WTC11 (cell line): ENCODE measurements around the gene ERCC5. TPM values are rescaled to one million over a fixed set of nuclear protein-coding genes. Genes with fewer than 3 reads are reported as not detected.

ENCODE experiments used
- ATAC-seq: fragments of 200-7000 bp; cut with Tn5 transposase; 2 replicates; pipeline ENCODE4 v1.10.0; 2021; ENCODE audit warnings: mild to moderate bottlenecking, moderate library complexity
- CTCF ChIA-PET: fragments of 300-600 bp; sonication (Branson Sonifier 250); formaldehyde crosslinking; loops from one replicate; lab custom pipeline; 2021; ENCODE audit warnings: antibody characterized with exemption; lab: Charles Lee
- POLR2A ChIA-PET: fragments of 350-600 bp; sonication (Branson Sonifier 250); formaldehyde crosslinking; loops from one replicate; lab custom pipeline; 2021; ENCODE audit warnings: antibody characterized with exemption; lab: Charles Lee
- DNase-seq: peaks from one replicate; pipeline ENCODE4 v3.0.0; 2021; ENCODE audit warnings: low spot score
- H3K27ac Mint-ChIP-seq: 2 replicates; pipeline ENCODE4 v1.8.0; 2021; ENCODE audit warnings: mixed read lengths
- H3K27me3 Mint-ChIP-seq: 2 replicates; pipeline ENCODE4 v1.8.0; 2021; ENCODE audit warnings: low read depth, mild to moderate bottlenecking, moderate library complexity, mixed read lengths
- H3K36me3 Mint-ChIP-seq: 2 replicates; pipeline ENCODE4 v1.8.0; 2021; ENCODE audit warnings: mixed read lengths
- H3K4me1 Mint-ChIP-seq: 2 replicates; pipeline ENCODE4 v1.8.0; 2022; ENCODE audit warnings: mixed read lengths
- H3K4me3 Mint-ChIP-seq: 2 replicates; pipeline ENCODE4 v1.8.0; 2021; ENCODE audit warnings: mild to moderate bottlenecking, moderate library complexity, mixed read lengths
- H3K9me3 Mint-ChIP-seq: 2 replicates; pipeline ENCODE4 v1.8.0; 2021; ENCODE audit warnings: mixed read lengths
- CREB1 ChIP-seq: sonication (generic); formaldehyde crosslinking; IDR thresholded peaks from 2 replicates; pipeline ENCODE4 v1.8.0; 2023; ENCODE audit warnings: mild to moderate bottlenecking, missing genetic modification reagents
- CREM ChIP-seq: sonication (generic); formaldehyde crosslinking; IDR thresholded peaks from 2 replicates; pipeline ENCODE4 v1.8.1; 2022; ENCODE audit warnings: mild to moderate bottlenecking, missing genetic modification reagents, moderate library complexity
- GTF2I ChIP-seq: fragments of 250-450 bp; sonication (Bioruptor Pico); conservative IDR thresholded peaks from 2 replicates; pipeline ENCODE4 v1.4.0; 2021; ENCODE audit warnings: mild to moderate bottlenecking
- IRF2 ChIP-seq: sonication (generic); formaldehyde crosslinking; IDR thresholded peaks from 2 replicates; pipeline ENCODE4 v1.8.0; 2022; ENCODE audit warnings: low read depth, missing genetic modification reagents, borderline replicate concordance
- MXD4 ChIP-seq: fragments of 250-450 bp; sonication (Bioruptor Pico); IDR thresholded peaks from 2 replicates; pipeline ENCODE4 v1.8.0; 2021; ENCODE audit warnings: mild to moderate bottlenecking, moderate library complexity, borderline replicate concordance
- NFYB ChIP-seq: sonication (generic); formaldehyde crosslinking; conservative IDR thresholded peaks from 2 replicates; pipeline ENCODE4 v1.8.0; 2022; ENCODE audit warnings: low read depth, missing genetic modification reagents
- PRDM15 ChIP-seq: sonication (generic); formaldehyde crosslinking; IDR thresholded peaks from 2 replicates; pipeline ENCODE4 v1.8.0; 2022; ENCODE audit warnings: missing genetic modification reagents
- SMAD4 ChIP-seq: sonication (generic); formaldehyde crosslinking; IDR thresholded peaks from 2 replicates; pipeline ENCODE4 v1.8.0; 2022; ENCODE audit warnings: mild to moderate bottlenecking, missing genetic modification reagents
- TEAD4 ChIP-seq: sonication (generic); formaldehyde crosslinking; IDR thresholded peaks from 2 replicates; pipeline ENCODE4 v1.8.0; 2022; ENCODE audit warnings: mild to moderate bottlenecking, missing genetic modification reagents
- USF1 ChIP-seq: sonication (generic); formaldehyde crosslinking; IDR thresholded peaks from 2 replicates; pipeline ENCODE4 v1.8.0; 2022; ENCODE audit warnings: mild to moderate bottlenecking, missing genetic modification reagents
- ZNF423 ChIP-seq: fragments of 250-450 bp; sonication (Bioruptor Pico); IDR thresholded peaks from 2 replicates; pipeline ENCODE4 v2.1.2; 2022; ENCODE audit warnings: mild to moderate bottlenecking, moderate library complexity
- ZSCAN18 ChIP-seq: fragments of 250-450 bp; sonication (Bioruptor Pico); IDR thresholded peaks from 2 replicates; pipeline ENCODE4 v2.1.2; 2022; ENCODE audit warnings: mild to moderate bottlenecking, moderate library complexity
- total RNA-seq: library from RNA; stranded (reverse); gene quantifications from 3 replicates; pipeline ENCODE4 v1.2.3, GENCODE V29; 2021
- TF ChIP-seq, protein P1 (sequence below): sonication (generic); formaldehyde crosslinking; IDR thresholded peaks from 2 replicates; pipeline ENCODE4 v1.8.0; 2023; ENCODE audit warnings: missing genetic modification reagents
- TF ChIP-seq, protein P2 (sequence below): fragments of 250-450 bp; sonication (Bioruptor Pico); IDR thresholded peaks from 2 replicates; pipeline ENCODE4 v1.9.0; 2021; ENCODE audit warnings: moderate library complexity, mild to moderate bottlenecking, inconsistent platforms, borderline replicate concordance
- TF ChIP-seq, protein P3 (sequence below): sonication (generic); formaldehyde crosslinking; IDR thresholded peaks from 2 replicates; pipeline ENCODE4 v1.8.0; 2022; ENCODE audit warnings: mild to moderate bottlenecking, missing genetic modification reagents
- TF ChIP-seq, protein P4 (sequence below): sonication (generic); formaldehyde crosslinking; IDR thresholded peaks from 2 replicates; pipeline ENCODE4 v1.8.0; 2022; ENCODE audit warnings: mild to moderate bottlenecking, missing genetic modification reagents
- TF ChIP-seq, protein P5 (sequence below): sonication (generic); formaldehyde crosslinking; IDR thresholded peaks from 2 replicates; pipeline ENCODE4 v1.8.1; 2023; ENCODE audit warnings: mild to moderate bottlenecking, missing genetic modification reagents, moderate library complexity

ERCC5 gene
- total RNA-seq, 1 experiment from 2014 or later, result 26.5 TPM

- TF ChIP-seq, protein P1, sequence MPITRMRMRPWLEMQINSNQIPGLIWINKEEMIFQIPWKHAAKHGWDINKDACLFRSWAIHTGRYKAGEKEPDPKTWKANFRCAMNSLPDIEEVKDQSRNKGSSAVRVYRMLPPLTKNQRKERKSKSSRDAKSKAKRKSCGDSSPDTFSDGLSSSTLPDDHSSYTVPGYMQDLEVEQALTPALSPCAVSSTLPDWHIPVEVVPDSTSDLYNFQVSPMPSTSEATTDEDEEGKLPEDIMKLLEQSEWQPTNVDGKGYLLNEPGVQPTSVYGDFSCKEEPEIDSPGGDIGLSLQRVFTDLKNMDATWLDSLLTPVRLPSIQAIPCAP, result 0 out of 2 replicates have a peak, but pooled peaks have one; percentile 65
- TF ChIP-seq, protein P2, sequence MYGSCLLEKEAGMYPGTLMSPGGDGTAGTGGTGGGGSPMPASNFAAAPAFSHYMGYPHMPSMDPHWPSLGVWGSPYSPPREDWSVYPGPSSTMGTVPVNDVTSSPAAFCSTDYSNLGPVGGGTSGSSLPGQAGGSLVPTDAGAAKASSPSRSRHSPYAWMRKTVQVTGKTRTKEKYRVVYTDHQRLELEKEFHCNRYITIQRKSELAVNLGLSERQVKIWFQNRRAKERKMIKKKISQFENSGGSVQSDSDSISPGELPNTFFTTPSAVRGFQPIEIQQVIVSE, result no peak
- TF ChIP-seq MXD4 (CRISPR knock-in tag) (no peak), IRF2 (CRISPR knock-in tag) (no peak), ZNF423 (CRISPR knock-in tag) (no peak), GTF2I (CRISPR knock-in tag) (no peak), ZSCAN18 (CRISPR knock-in tag) (no peak), USF1 (peak; percentile 39; the same call in 1 of the 2 replicates), TEAD4 (0 out of 2 replicates have a peak, but pooled peaks have one; percentile 16), CREB1 (CRISPR knock-in tag) (peak; percentile 73; the same call in 1 of the 2 replicates), PRDM15 (CRISPR knock-in tag) (no peak)
- TF ChIP-seq, protein P3, sequence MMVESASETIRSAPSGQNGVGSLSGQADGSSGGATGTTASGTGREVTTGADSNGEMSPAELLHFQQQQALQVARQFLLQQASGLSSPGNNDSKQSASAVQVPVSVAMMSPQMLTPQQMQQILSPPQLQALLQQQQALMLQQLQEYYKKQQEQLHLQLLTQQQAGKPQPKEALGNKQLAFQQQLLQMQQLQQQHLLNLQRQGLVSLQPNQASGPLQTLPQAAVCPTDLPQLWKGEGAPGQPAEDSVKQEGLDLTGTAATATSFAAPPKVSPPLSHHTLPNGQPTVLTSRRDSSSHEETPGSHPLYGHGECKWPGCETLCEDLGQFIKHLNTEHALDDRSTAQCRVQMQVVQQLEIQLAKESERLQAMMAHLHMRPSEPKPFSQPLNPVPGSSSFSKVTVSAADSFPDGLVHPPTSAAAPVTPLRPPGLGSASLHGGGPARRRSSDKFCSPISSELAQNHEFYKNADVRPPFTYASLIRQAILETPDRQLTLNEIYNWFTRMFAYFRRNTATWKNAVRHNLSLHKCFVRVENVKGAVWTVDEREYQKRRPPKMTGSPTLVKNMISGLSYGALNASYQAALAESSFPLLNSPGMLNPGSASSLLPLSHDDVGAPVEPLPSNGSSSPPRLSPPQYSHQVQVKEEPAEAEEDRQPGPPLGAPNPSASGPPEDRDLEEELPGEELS (CRISPR knock-in tag), result peak; percentile 81
These were observed at the start of gene ERCC5 (continued) for GRCh38 chr13:102845630-102846260.

GRCh38 chr13:102798581-102799425 is 47.0 kb upstream of the ERCC5 start, which contains the start of the genes BIVM and POGLUT2:
Gene BIVM, plus strand, starts transcription at chr13:102799119. Its CDS starts 8,149 bp downstream, at chr13:102807268.
Gene POGLUT2, minus strand, starts transcription at chr13:102798976. Its CDS starts 306 bp downstream, at chr13:102798670.
- DNase-seq (peak; percentile 94), ATAC-seq (peak; percentile 90)
- Mint-ChIP-seq H3K27ac (no peak within 1 kb of the TSS), H3K9me3 (no peaks in the 10 kb centered on the region), H3K36me3 (peaks cover 2% of the 10 kb centered on the region; the same call in 1 of the 2 replicates), H3K27me3 (peaks cover 18% of the 10 kb centered on the region), H3K4me3 (peak within 1 kb of the TSS; percentile 97), H3K4me1 (peaks cover 18% of the 10 kb centered on the region)
- CTCF ChIA-PET, result interaction anchor here (1.0 to 1.8 kb wide), 3 partner anchors 11 to 207 kb away, joined by 3 to 16 read pairs (median 9); partner anchors contain the start of gene TEX30
- POLR2A ChIA-PET, result interaction anchor here (0.9 kb wide), 1 partner anchor 207 kb away, joined by 4 read pairs; no protein-coding TSS in a partner anchor
- peak; percentile 82 for TF ChIP-seq USF1
- peak; percentile 96 for TF ChIP-seq NFYB (CRISPR knock-in tag)
- TF ChIP-seq, protein P4, sequence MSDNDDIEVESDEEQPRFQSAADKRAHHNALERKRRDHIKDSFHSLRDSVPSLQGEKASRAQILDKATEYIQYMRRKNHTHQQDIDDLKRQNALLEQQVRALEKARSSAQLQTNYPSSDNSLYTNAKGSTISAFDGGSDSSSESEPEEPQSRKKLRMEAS (CRISPR knock-in tag), result peak; percentile 46
- TF ChIP-seq, protein P5, sequence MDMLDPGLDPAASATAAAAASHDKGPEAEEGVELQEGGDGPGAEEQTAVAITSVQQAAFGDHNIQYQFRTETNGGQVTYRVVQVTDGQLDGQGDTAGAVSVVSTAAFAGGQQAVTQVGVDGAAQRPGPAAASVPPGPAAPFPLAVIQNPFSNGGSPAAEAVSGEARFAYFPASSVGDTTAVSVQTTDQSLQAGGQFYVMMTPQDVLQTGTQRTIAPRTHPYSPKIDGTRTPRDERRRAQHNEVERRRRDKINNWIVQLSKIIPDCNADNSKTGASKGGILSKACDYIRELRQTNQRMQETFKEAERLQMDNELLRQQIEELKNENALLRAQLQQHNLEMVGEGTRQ (CRISPR knock-in tag), result peak; percentile 81
- TF ChIP-seq CREM (CRISPR knock-in tag), result peak; percentile 63; the same call in 1 of the 2 replicates
- no peak for TF ChIP-seq SMAD4 (CRISPR knock-in tag)
